ENCODE measurements around the gene BTAF1.

BTAF1 gene

DNA sequence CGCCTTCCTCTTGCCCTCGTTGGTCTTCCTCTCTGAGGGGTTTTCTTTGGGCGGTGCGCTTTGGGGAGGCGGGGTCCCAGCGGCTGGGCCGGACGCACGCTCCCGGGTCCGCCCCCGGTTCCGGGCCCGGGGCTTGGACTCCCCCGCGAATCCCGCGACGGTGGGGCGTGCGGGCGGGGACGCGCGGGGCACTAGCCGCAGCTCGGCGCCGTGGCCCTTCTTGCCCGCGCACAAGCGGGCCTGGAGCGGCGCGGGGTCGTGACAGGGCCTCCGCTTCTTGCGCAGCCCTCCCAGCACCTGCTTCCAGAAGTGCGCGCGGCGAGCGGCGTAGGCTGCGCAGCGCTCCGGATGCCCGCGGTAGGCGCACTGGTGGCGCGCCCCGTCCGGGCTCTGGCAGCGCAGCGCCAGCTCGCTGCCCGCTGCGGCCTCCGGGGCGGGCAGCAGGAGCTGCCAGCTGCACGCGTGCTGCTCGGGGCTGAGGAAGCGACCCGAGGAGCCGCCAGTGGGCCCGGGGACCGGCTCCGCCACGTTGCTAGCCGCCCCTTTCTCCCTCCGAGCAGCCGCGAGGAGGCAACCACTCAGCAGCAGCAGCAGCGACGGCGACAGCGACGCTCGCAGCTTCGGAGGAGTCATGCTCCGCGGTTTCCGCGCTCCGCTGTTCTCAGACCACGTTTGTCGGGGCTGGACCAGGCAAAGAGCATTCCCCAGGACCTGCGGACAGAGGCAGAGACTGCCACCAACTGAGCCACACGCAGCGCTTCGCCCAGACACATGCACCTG, 15.0 kb upstream of the BTAF1 start:
- DNase-seq (ENCODE audit: low spot score), result peak; percentile 81

GRCh38 chr10:91909117-91909677, 14.4 kb upstream of the BTAF1 start, which contains the start of gene FGFBP3:
TSS of gene FGFBP3 (minus strand) at chr10:91909486. CDS start at chr10:91908969, 517 bp downstream.
- peak; percentile 22 for DNase-seq (ENCODE audit: low spot score)

GRCh38 chr10:91910467-91910866, 13.1 kb upstream of the BTAF1 start:
- DNase-seq (ENCODE audit: low spot score), result no peak

GRCh38 chr10:91919651-91920050, 3.9 kb upstream of the BTAF1 start:
- no peak for DNase-seq (ENCODE audit: low spot score)

GRCh38 chr10:91924212-91925021, 847 bp downstream of the BTAF1 start:
- DNase-seq (ENCODE audit: low spot score), result no peak

- DNase-seq (ENCODE audit: low spot score), result no peak
Measured at GRCh38 chr10:91925022-91925320, 1.4 kb downstream of the BTAF1 start.

- DNase-seq (ENCODE audit: low spot score), result no peak
Measured at GRCh38 chr10:91930939-91931338, 7.4 kb downstream of the BTAF1 start.

GRCh38 chr10:91931526-91932190, 8.1 kb downstream of the BTAF1 start:
- no peak for DNase-seq (ENCODE audit: low spot score)

DNA sequence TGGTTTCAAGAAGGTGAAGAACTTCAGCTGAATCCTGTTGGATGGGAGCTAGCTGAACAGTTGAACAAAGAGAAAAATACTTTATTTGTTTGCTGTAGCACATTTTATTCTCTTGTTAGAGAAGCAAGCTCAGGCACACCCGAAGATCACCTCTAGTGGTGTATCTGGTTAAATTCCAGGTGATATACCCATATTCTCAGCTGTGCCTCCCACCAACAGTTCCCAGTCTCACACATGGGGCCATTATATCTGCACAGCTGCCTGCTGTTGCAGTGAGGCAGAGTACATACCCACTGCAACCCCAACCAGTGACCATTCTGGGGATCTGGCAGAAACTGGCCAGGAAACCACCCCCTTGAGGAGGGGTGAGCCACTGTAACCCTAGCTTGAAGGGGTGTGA, 9.2 kb downstream of the BTAF1 start:
- no peak for DNase-seq (ENCODE audit: low spot score)

GRCh38 chr10:91935886-91936285, 12.3 kb downstream of the BTAF1 start:
- DNase-seq (ENCODE audit: low spot score), result no peak

DNA sequence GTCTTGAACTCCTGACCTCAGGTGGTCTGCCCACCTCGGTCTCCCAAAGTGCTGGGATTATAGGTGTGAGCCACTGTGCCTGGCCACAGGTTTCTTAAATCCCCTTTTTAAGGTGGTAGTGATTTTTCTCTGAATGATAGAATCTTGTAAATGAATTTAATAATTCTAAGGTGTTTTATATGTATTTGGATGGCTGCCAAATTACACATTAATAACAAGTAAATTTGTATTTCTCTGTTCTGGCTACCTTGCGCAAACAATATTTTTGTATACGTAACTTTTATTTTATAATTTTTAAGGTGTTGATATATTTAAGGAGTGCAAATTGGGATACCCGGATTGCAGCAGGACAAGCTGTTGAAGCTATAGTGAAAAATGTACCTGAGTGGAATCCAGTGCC, 16.1 kb downstream of the BTAF1 start:
- no peak for DNase-seq (ENCODE audit: low spot score)

DNA sequence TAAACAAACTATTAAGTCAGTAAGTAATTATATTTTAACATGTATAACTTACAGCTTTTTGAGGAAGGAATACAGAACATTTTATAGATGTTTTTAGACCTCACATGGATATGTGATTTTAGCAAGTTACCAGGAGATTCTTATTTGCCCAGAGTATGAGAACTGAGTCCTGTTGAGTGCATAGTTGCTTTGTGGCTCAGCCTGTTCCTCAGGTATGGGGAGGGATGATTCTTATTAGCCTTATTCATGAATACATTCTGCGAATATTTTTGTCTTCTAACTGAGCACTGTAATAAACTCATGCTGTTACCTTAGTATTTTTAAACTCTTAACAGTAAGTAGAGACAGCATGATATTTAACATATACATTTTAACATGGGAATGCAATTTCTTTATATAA, 17.9 kb downstream of the BTAF1 start:
- DNase-seq (ENCODE audit: low spot score), result no peak

GRCh38 chr10:91944880-91945630, 21.5 kb downstream of the BTAF1 start:
- DNase-seq (ENCODE audit: low spot score), result peak; percentile 8

- DNase-seq (ENCODE audit: low spot score), result no peak
Measured at GRCh38 chr10:91953600-91954160, 30.1 kb downstream of the BTAF1 start.

- DNase-seq (ENCODE audit: low spot score), result no peak
Measured at GRCh38 chr10:91955114-91955513, 31.5 kb downstream of the BTAF1 start.

GRCh38 chr10:91957091-91957490, 33.5 kb downstream of the BTAF1 start:
- DNase-seq (ENCODE audit: low spot score), result no peak

DNA sequence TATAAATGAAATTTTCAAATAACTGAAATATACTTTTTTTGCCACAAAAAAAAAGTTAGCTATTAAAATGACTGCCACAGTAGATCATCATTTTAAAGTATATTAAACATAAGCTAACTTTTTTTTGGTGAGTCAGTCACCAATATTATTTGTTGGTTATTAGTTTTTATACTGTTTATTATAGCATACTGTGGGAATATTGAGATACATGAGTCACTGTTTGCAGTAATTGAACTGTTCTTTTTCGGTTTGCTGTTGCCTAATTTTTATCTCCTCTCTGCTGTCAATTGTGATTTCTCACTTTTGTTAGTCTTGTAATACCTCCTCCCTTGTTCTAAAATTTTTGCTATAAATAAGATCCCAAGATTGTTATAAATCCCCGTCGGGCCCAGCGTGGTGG, 45.7 kb downstream of the BTAF1 start:
- no peak for DNase-seq (ENCODE audit: low spot score)

GRCh38 chr10:91974960-91975359, 51.4 kb downstream of the BTAF1 start:
- DNase-seq (ENCODE audit: low spot score), result peak; percentile 48

DNA sequence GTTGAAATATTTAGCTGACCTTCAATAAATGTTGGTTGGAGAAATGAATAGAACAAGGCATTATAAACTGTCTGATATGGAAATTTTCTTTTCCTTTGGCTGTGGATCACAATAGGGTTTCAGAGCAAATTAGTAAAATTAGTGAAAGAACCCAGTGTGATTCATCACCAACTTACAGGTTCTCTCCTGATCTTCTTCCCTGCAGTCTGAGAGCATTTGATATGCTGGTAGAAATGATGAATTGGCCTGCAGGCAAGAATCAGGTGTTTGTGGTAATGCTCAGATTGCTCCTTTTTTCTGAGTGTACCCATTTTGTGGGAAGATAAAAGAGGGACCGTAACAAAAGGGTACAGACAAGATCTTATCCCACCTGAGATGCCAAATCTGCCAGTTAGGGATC, 51.9 kb downstream of the BTAF1 start:
- no peak for DNase-seq (ENCODE audit: low spot score)

DNA sequence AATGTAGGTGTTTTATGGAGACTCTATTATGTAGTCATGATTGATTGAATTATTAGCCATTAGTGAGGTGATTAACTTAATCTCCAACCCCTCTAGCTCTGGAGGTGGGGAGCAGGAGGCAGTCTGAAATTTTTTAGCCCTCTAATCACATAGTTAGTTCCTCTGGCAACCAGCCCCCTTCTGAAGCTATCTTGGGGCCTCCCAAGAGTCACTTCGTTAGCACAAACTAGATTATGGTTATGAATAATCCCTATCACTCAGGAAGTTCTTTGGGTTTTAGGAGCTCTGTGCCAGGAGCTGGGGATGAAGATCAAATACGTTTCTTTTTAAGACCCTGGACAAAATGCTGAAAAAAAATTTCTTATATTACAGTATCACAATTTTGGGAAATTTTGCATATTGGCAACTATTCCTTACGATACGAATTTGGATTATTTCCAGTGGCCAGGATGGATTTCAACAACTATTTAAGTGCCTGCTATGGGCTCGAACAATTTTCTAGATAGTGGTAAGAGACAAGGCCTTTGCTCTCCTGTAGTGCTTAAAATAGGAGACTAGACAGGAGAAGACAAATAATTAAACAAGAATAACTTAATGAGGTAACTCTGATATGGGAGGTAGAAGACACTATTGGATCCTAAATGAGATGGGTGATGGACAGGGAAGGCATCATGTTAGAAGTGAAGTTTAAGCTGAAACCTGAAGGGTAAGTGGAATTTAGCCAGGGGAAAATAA, 52.9 kb downstream of the BTAF1 start:
- no peak for DNase-seq (ENCODE audit: low spot score)

GRCh38 chr10:91977491-91977890, 53.9 kb downstream of the BTAF1 start:
- DNase-seq (ENCODE audit: low spot score), result no peak
